Cardiac muscle cell (in vitro differentiated cells and primary cell): Measurements from ENCODE around the gene CHCHD2. TPM values are rescaled to one million over a fixed set of nuclear protein-coding genes. Genes with fewer than 3 reads are reported as not detected.
"Not testable (repeated sequence)": the region's sequence is repeated elsewhere in the genome, so short reads cannot be mapped to it uniquely, and the experiment has no call there.

ENCODE experiments used
- DNase-seq, 2 donors: peaks; one replicate each; pipeline versions ENCODE4 v3.0.0 to v3.0.0-alpha.2; 2010 to 2017; ENCODE audit warnings: low read depth in 1 of 2, low spot score in 1 of 2
- H3K27ac ChIP-seq: fragments of 200-600 bp; sonication (generic); 2 replicates; pipeline ENCODE4 v1.5.1; 2016
- H3K27me3 ChIP-seq: fragments of 200-600 bp; sonication (generic); 2 replicates; pipeline ENCODE4 v1.6.0; 2016; ENCODE audit warnings: control low read depth
- H3K36me3 ChIP-seq: fragments of 200-600 bp; sonication (generic); 2 replicates; pipeline ENCODE4 v1.5.1; 2016; ENCODE audit warnings: control low read depth
- H3K4me1 ChIP-seq: fragments of 200-600 bp; sonication (generic); 2 replicates; pipeline ENCODE4 v1.8.1; 2017; ENCODE audit warnings: low read depth, mild to moderate bottlenecking, mixed run types
- H3K4me3 ChIP-seq: fragments of 200-600 bp; sonication (generic); 2 replicates; pipeline ENCODE4 v1.5.1; 2016; ENCODE audit warnings: mild to moderate bottlenecking
- H3K9me3 ChIP-seq: fragments of 200-600 bp; sonication (generic); 2 replicates; pipeline ENCODE4 v1.5.1; 2017; ENCODE audit warnings: low read depth, mild to moderate bottlenecking, control low read depth
- polyA plus RNA-seq: library from polyadenylated mRNA; unstranded; fragments of >200 nt; fragmentation: Nextera tagmentation; extraction: Ambion mirVana; gene quantifications from 2 replicates; pipeline ENCODE4 v1.2.1, GENCODE V29; 2016
- total RNA-seq: library from RNA; depleted of rRNA; stranded (reverse); fragments of >200 nt; gene quantifications from 2 replicates; pipeline ENCODE4 v1.2.3, GENCODE V29; 2016
- TF ChIP-seq, protein P1 (sequence below): IDR thresholded peaks from 2 replicates; pipeline ENCODE4 v1.5.1; 2012; ENCODE audit warnings: low read depth, mild to moderate bottlenecking, low read length

CHCHD2 gene
- total and polyA plus RNA-seq, 2 experiments from 2014 or later, result 393 to 556 TPM

DNA sequence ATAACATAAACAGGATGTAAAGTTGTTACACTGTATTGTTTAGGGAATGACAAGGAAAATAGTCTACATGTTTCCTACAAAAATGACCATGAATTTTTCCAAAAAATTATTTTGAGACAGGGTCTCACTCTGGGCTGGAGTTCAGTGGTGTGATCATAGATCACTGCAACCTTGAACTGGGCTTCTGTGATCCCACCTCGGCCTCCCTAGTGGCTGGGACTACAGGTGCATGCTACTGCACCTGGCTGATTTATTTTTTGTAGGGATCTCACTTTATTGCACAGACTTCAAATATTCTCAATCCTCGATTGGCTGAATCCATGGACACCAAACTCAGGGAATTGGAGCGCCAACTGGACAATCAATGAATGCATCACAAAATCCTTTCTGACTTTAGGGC lies 6.6 kb downstream of the CHCHD2 start:
- TF ChIP-seq, protein P1, sequence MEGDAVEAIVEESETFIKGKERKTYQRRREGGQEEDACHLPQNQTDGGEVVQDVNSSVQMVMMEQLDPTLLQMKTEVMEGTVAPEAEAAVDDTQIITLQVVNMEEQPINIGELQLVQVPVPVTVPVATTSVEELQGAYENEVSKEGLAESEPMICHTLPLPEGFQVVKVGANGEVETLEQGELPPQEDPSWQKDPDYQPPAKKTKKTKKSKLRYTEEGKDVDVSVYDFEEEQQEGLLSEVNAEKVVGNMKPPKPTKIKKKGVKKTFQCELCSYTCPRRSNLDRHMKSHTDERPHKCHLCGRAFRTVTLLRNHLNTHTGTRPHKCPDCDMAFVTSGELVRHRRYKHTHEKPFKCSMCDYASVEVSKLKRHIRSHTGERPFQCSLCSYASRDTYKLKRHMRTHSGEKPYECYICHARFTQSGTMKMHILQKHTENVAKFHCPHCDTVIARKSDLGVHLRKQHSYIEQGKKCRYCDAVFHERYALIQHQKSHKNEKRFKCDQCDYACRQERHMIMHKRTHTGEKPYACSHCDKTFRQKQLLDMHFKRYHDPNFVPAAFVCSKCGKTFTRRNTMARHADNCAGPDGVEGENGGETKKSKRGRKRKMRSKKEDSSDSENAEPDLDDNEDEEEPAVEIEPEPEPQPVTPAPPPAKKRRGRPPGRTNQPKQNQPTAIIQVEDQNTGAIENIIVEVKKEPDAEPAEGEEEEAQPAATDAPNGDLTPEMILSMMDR, result no peak
- H3K4me1 ChIP-seq, result no peaks in the 10 kb centered on the region
- H3K9me3 ChIP-seq, result no peaks in the 10 kb centered on the region
- peaks cover 27% of the 10 kb centered on the region for H3K36me3 ChIP-seq
- DNase-seq, result no peak
- no peak overlapping the region for H3K4me3 ChIP-seq
- H3K27ac ChIP-seq, result no peak overlapping the region
- H3K27me3 ChIP-seq, result no peaks in the 10 kb centered on the region

DNA sequence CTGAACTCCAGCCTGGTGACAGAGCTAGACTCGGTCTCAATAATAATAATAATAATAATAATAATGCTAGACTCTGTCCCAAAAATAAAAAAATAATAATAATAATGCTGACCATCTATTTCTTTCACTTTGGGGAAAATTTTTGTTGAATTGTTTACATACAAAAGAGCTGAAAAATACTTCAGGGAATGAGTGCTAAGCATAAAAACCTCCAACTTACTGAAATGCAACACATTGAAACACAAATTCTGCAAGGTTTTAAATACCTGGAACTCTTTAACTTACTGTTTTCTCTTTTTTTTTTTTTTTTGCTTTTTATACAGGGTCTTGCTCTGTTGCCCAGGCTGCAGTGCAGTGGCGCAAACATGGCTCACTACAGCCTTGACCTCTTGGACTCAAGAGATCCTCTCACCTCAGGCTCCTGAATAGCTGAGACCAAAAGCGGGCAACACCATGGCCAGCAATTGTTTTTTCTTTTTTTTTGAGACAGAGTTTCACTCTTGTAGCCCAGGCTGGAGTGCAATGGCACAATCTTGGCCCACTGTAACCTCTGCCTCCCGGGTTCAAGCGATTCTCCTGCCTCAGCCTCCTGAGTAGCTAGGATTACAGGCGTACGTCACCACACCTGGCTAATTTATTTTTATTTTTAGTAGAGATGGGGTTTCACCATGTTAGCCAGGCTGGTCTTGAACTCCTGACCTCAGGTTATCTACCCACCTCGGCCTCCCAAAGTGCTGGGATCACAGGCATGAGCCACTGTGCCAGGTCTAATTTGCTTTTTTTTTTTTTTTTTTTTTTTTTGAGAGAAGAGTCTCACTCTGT lies 7.9 kb downstream of the CHCHD2 start:
- not testable (repeated sequence) for H3K9me3 ChIP-seq, H3K27me3 ChIP-seq, H3K4me3 ChIP-seq, H3K27ac ChIP-seq, H3K4me1 ChIP-seq, DNase-seq
- peaks cover 21% of the 10 kb centered on the region for H3K36me3 ChIP-seq

DNA sequence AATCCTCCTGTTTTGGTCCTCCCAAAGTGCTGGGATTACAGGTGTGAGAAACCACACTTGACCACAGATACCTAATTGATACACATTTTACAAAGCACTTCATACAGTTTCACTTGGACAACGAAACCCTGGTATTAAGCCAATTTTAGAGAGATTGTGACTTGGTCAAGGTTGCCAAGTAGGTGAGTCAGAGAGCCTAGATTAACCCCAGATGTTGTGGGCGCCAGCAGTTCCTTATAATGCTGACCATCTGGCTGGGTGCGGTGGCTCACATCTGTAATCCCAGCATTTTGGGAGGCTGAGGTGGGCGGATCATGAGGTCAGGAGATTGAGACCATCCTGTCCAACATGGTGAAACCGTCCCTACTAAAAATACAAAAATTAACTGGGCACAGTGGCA lies 8.6 kb downstream of the CHCHD2 start:
- TF ChIP-seq, protein P1, result no peak
- Histone ChIP-seq H3K36me3 (peaks cover 15% of the 10 kb centered on the region), H3K9me3 (no peaks in the 10 kb centered on the region), H3K4me1 (no peaks in the 10 kb centered on the region), H3K27me3 (no peaks in the 10 kb centered on the region), H3K4me3 (no peak overlapping the region), H3K27ac (no peak overlapping the region)
- DNase-seq, result peak in 1 of 2 donors; percentile 87

DNA sequence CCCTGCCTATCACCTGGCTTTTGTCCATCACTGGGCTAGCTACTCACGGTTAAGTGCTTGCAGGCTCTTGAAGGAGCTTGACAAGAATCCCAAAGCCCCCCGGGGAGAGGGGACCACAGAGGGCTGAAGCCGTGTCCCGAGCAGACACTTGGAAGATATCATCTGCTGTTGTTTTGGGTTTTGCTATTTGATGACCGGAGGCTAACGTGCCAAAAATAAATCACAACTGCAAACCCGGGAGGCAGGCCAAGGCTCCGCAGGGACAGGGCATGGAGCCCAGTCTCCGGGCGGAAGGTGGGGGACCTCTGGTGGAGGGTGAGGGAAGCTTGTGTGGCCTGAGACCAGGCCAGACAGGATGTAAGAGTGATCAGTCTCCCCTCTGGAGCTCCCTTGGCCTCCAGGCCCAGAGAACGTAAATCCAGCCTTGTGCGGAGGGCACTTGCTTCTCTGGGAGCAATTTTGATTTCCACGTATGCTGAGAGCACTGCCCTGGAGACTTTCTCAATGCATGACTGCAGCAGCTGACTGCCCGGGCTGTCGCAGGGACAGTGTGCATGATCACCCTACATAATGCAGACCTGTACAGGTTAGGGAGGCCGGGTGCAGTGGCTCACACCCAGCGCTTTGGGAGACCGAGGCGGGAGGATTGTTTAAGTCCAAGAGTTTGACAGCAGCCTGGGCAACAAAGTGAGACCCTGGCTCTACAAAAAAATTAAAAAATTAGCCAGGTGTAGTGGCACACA lies 13.3 kb downstream of the CHCHD2 start, which contains the start of gene PHKG1:
PHKG1 (minus strand) TSS at position 164 of the 743 bp plus-strand sequence. CDS start 4,011 bp downstream, outside the sequence.
- Histone ChIP-seq H3K4me1 (no peaks in the 10 kb centered on the region), H3K4me3 (no peak within 1 kb of the TSS), H3K9me3 (no peaks in the 10 kb centered on the region), H3K27ac (peak within 1 kb of the TSS; percentile 57), H3K36me3 (no peaks in the 10 kb centered on the region), H3K27me3 (no peaks in the 10 kb centered on the region)
- DNase-seq, result peak; percentile 22 to 89
- TF ChIP-seq, protein P1, result peak; percentile 30

DNA sequence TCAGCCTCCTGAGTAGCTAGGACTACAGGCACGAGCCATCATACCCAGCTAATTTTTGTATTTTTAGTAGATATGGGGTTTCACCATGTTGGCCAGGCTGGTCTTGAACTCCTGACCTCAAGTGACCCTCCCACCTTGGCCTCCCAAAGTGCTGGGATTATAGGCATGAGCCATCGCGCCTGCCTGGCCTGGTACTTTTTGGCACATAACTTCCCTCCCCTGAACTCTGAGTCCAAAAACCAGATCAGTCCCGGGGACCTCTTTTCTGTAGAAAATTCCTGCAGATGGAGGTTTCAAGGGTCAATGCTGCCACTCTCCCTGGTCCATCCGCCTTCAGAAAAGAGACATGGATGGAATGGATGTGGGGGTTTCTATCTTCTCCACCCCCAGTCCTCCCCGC lies 13.9 kb downstream of the CHCHD2 start:
- DNase-seq, H3K27me3 ChIP-seq, H3K4me3 ChIP-seq, H3K36me3 ChIP-seq, H3K9me3 ChIP-seq, H3K4me1 ChIP-seq: not testable (repeated sequence)
- peak overlapping the region; percentile 57 for H3K27ac ChIP-seq

DNA sequence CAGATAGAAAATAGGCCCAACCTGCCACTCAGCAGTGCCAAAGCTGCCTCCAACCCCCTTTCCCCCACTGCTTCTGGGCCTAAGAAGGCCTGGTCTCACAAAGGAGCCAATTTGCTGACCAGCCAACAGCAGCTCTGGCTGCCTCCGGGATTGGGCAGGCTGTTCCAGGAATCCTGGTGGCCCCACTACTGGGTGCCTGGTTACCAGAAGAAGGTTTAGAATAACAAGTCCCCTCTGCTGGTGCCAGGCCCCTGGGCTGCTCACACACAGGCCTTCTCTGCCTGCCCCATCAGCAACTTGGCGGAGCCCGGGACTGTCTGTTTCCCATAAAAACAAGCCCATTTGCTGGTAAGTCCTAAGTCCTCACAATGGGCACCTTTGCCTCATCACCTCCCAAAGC lies 14.7 kb downstream of the CHCHD2 start:
- TF ChIP-seq, protein P1, result no peak
- Histone ChIP-seq H3K27me3 (no peaks in the 10 kb centered on the region), H3K36me3 (no peaks in the 10 kb centered on the region), H3K27ac (no peak overlapping the region), H3K4me3 (no peak overlapping the region), H3K9me3 (no peaks in the 10 kb centered on the region), H3K4me1 (no peaks in the 10 kb centered on the region)
- peak in 1 of 2 donors; percentile 8 for DNase-seq
